CD4-positive, alpha-beta T cell (primary cell): ENCODE measurements around the gene CTIF. TPM values are rescaled to one million over a fixed set of nuclear protein-coding genes. Genes with fewer than 3 reads are reported as not detected.

Source experiments
- ATAC-seq: fragments of 200-7000 bp; cut with Tn5 transposase; one replicate; pipeline ENCODE4 v1.10.0; 2022; ENCODE audit warnings: mild to moderate bottlenecking; ENCODE audit not compliant: poor library complexity
- CTCF ChIA-PET: fragments of 350-600 bp; sonication (Branson Sonifier 250); formaldehyde crosslinking; loops from one replicate; lab custom pipeline; 2021; ENCODE audit warnings: antibody characterized with exemption, inconsistent platforms; lab: Charles Lee
- POLR2A ChIA-PET: fragments of 350-600 bp; sonication (Branson Sonifier 250); formaldehyde crosslinking; loops from one replicate; lab custom pipeline; 2021; ENCODE audit warnings: antibody characterized with exemption, inconsistent platforms; lab: Charles Lee
- DNase-seq, 14 experiments: peaks; one replicate each; pipeline ENCODE4 v3.0.0-alpha.2; 2013 to 2020; ENCODE audit warnings: mixed read lengths in 2 of 14
- H3K27ac ChIP-seq, 2 donors: one replicate each; pipeline versions ENCODE4 v1.5.1 to v1.7.0; 2013; ENCODE audit warnings: low read length in 2 of 2, low read depth in 1 of 2, mild to moderate bottlenecking in 1 of 2
- H3K27me3 ChIP-seq, 2 experiments: 1 replicate in 1 of 2; 2 replicates in 1 of 2; pipeline versions ENCODE4 v1.6.1 to v1.7.0; 2013; ENCODE audit warnings: low read length in 2 of 2, control low read depth in 1 of 2, mild to moderate bottlenecking in 1 of 2, moderate library complexity in 1 of 2; ENCODE audit not compliant: insufficient read depth in 2 of 2, control insufficient read depth in 1 of 2
- H3K36me3 ChIP-seq: one replicate; pipeline ENCODE4 v1.6.1; 2013; ENCODE audit warnings: low read length, control low read depth; ENCODE audit not compliant: insufficient read depth
- H3K4me1 ChIP-seq: one replicate; pipeline ENCODE4 v1.6.1; 2013; ENCODE audit warnings: low read length, control low read depth; ENCODE audit not compliant: insufficient read depth
- H3K4me3 ChIP-seq: one replicate; pipeline ENCODE4 v1.5.1; 2013; ENCODE audit warnings: mild to moderate bottlenecking, low read length, moderate library complexity
- H3K9me3 ChIP-seq, 2 experiments: 1 replicate in 1 of 2; 2 replicates in 1 of 2; pipeline versions ENCODE4 v1.6.1 to v1.7.0; 2013; ENCODE audit warnings: low read length in 2 of 2, mild to moderate bottlenecking in 2 of 2, control low read depth in 1 of 2, moderate library complexity in 1 of 2; ENCODE audit not compliant: control insufficient read depth in 1 of 2, insufficient read depth in 1 of 2
- H3K27ac Mint-ChIP-seq: one replicate; pipeline ENCODE4 v1.8.0; 2020; ENCODE audit warnings: mixed read lengths
- H3K27me3 Mint-ChIP-seq: one replicate; pipeline ENCODE4 v1.8.0; 2021; ENCODE audit warnings: mixed read lengths
- H3K36me3 Mint-ChIP-seq: one replicate; pipeline ENCODE4 v1.8.0; 2021; ENCODE audit warnings: low read depth, mixed read lengths
- H3K4me1 Mint-ChIP-seq: one replicate; pipeline ENCODE4 v1.8.0; 2021; ENCODE audit warnings: low read depth, mixed read lengths
- H3K4me3 Mint-ChIP-seq: one replicate; pipeline ENCODE4 v1.8.0; 2020; ENCODE audit warnings: mild to moderate bottlenecking, mixed read lengths
- H3K9me3 Mint-ChIP-seq: one replicate; pipeline ENCODE4 v1.8.0; 2020; ENCODE audit warnings: mixed read lengths
- intact Hi-C, 2 experiments: fragments of 100-400 bp; cut with DNase I in 1 of 2; cut with micrococcal nuclease in 1 of 2; formaldehyde crosslinking; loops; one replicate each; pipeline versions ENCODE4 v1.15.1 to v1.9.0; 2023 to 2025; cut with DNase I, micrococcal nuclease
- total RNA-seq, 174 experiments: library from RNA in 2 of 174; stranded (reverse) in 2 of 174; gene quantifications; one replicate each; pipeline ENCODE4 v1.2.3 and lab custom pipeline; 2021 to 2026
- TF ChIP-seq, protein P1 (sequence below): fragments of 200-600 bp; IDR thresholded peaks from one replicate; pipeline ENCODE4 v1.8.0; 2022; ENCODE audit warnings: antibody characterized with exemption, mild to moderate bottlenecking

The CTIF gene
- total RNA-seq, 2 experiments from 2014 or later, result 1.1 to 2.9 TPM

- Mint-ChIP-seq H3K4me3 (no peak overlapping the region), H3K9me3 (no peaks in the 10 kb centered on the region), H3K4me1 (peaks cover 90% of the 10 kb centered on the region), H3K27ac (peak overlapping the region; percentile 64), H3K36me3 (no peaks in the 10 kb centered on the region), H3K27me3 (no peaks in the 10 kb centered on the region)
- Histone ChIP-seq H3K36me3 (no peaks in the 10 kb centered on the region), H3K4me3 (no peak overlapping the region), H3K27ac (peak overlapping the region in 1 of 2 donors; percentile 28), H3K4me1 (peaks cover 100% of the 10 kb centered on the region), H3K9me3 (no peaks in the 10 kb centered on the region), H3K27me3 (no peaks in the 10 kb centered on the region)
- ATAC-seq (no peak), DNase-seq (no peak)
- CTCF ChIA-PET, result no interaction called here
- TF ChIP-seq, protein P1, sequence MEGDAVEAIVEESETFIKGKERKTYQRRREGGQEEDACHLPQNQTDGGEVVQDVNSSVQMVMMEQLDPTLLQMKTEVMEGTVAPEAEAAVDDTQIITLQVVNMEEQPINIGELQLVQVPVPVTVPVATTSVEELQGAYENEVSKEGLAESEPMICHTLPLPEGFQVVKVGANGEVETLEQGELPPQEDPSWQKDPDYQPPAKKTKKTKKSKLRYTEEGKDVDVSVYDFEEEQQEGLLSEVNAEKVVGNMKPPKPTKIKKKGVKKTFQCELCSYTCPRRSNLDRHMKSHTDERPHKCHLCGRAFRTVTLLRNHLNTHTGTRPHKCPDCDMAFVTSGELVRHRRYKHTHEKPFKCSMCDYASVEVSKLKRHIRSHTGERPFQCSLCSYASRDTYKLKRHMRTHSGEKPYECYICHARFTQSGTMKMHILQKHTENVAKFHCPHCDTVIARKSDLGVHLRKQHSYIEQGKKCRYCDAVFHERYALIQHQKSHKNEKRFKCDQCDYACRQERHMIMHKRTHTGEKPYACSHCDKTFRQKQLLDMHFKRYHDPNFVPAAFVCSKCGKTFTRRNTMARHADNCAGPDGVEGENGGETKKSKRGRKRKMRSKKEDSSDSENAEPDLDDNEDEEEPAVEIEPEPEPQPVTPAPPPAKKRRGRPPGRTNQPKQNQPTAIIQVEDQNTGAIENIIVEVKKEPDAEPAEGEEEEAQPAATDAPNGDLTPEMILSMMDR, result no peak
- intact Hi-C loops, result no loop called here
- POLR2A ChIA-PET, result no interaction called here
These were observed 299.4 kb downstream of the CTIF start for GRCh38 chr18:48838166-48838775.

DNA sequence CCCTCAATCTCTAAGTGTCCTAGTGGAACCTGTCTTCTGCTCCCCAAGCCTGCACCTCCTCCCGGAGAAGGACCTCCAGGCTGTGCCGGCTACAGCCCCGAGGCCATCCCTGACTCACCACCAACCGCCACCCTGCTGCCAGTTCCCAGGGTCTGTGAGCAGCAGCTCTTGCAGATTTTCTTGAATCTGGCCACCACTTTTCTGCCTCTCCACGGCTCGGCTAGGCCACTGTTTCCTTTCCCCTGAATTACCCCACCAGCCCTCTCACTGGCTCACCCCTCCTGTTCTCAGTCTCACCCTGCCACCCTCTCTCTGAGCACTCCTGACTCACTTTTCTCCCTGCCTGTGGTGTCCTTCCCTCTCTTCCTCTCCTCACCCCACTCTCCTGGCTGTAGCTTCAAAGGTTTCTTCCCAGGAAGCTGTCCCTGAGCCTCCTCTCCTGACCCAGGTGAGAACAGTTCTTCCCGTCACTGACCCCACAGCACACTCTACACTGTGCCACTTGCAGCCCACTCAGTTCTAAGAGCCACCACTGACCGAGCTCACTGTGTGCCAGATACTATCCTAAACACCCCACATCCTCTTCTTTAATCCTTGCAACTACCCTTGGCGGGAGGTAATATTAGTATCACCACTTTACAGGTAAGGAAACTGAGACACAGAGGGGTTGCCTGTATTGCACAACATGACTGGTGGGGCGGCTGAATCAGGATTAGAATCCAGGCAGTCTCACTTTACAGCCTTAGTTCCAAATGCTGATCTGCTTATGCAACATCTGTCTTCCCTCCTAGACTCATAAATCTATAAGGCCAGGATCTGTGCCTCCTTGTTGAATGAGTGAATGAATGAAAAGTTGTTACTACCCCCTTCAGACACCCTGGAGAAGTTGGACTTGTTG, 300.3 kb downstream of the CTIF start:
- intact Hi-C loops, result no loop called here
- H3K27ac ChIP-seq, result peak overlapping the region in 1 of 2 donors; percentile 28
- no peaks in the 10 kb centered on the region for H3K9me3 ChIP-seq
- DNase-seq, result peak in 3 of 14 experiments; percentile 28 to 44 (median 30)
- ATAC-seq, result no peak
- H3K36me3 Mint-ChIP-seq, result no peaks in the 10 kb centered on the region
- H3K4me1 Mint-ChIP-seq, result peaks cover 89% of the 10 kb centered on the region
- H3K4me3 ChIP-seq, result no peak overlapping the region
- no peaks in the 10 kb centered on the region for H3K27me3 Mint-ChIP-seq
- peak overlapping the region; percentile 44 for H3K4me3 Mint-ChIP-seq
- H3K27me3 ChIP-seq, result no peaks in the 10 kb centered on the region
- H3K36me3 ChIP-seq, result no peaks in the 10 kb centered on the region
- peaks cover 100% of the 10 kb centered on the region for H3K4me1 ChIP-seq
- no peaks in the 10 kb centered on the region for H3K9me3 Mint-ChIP-seq
- TF ChIP-seq, protein P1, result no peak
- POLR2A ChIA-PET, result no interaction called here
- CTCF ChIA-PET, result no interaction called here
- H3K27ac Mint-ChIP-seq, result peak overlapping the region; percentile 64

DNA sequence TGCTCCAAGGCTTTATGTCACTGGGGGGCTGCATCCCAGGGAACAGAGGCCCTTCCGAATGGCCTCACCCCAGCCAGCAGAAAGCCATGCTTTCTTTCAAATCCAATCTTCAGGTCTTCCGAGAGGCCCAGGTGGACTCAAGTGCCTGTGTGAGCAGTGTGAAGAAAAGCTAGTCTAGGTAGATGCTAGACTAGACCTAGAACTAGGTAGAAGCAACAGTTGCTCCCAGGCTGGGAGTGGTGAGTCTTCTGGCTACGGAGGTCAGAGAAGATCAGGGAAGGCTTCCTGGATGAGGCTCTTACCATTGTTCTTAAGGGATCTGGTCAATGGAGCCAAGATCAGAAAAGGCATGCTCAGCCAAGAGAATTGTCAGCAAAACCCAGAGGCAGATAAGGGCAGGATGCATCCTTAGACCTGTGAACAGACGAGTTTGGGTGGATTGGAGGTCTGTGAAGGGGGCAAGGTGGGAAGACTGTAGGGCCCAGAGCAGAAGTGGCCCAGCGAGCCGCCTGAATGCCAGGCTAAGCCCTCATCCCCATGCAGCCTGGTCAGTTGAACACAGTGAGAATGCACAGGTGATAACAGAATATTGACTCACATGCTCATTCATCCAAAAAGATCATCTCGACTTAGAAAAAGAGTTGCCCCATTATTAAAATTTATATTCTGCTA, 301.1 kb downstream of the CTIF start:
- intact Hi-C loops, result loop anchor here (5.0 kb wide), 3 partner anchors 67 to 112 kb away; partner anchors contain the start of gene SMAD7 (in 1 of the 2)
- H3K27ac ChIP-seq, result no peak overlapping the region
- no peaks in the 10 kb centered on the region for H3K9me3 ChIP-seq

More for the DNA sequence above, 301.1 kb downstream of the CTIF start:
- peak overlapping the region; percentile 39 for H3K4me3 Mint-ChIP-seq
- CTCF ChIA-PET, result no interaction called here
- no peaks in the 10 kb centered on the region for H3K27me3 Mint-ChIP-seq
- ATAC-seq (no peak), DNase-seq (no peak)
- H3K9me3 Mint-ChIP-seq, result no peaks in the 10 kb centered on the region
- POLR2A ChIA-PET, result no interaction called here
- peaks cover 88% of the 10 kb centered on the region for H3K4me1 Mint-ChIP-seq
- H3K27ac Mint-ChIP-seq, result peak overlapping the region; percentile 64
- no peaks in the 10 kb centered on the region for H3K36me3 Mint-ChIP-seq
- no peak overlapping the region for H3K4me3 ChIP-seq
- no peaks in the 10 kb centered on the region for H3K27me3 ChIP-seq
- no peaks in the 10 kb centered on the region for H3K36me3 ChIP-seq
- TF ChIP-seq, protein P1, result no peak
- H3K4me1 ChIP-seq, result peaks cover 100% of the 10 kb centered on the region
